A549 (cell line): ENCODE measurements around the gene NLRC5. TPM values are rescaled to one million over a fixed set of nuclear protein-coding genes. Genes with fewer than 3 reads are reported as not detected.

Experiments
- ATAC-seq, 2 experiments: fragments of 200-7000 bp in 1 of 2; fragments of >200 bp in 1 of 2; cut with Nextera tagmentation in 1 of 2; cut with Tn5 transposase in 1 of 2; 3 replicates each; pipeline versions ENCODE4 v1.8.0 to v1.9.1; 2018 to 2020; ENCODE audit warnings: mild to moderate bottlenecking in 1 of 2, moderate library complexity in 1 of 2
- CTCF ChIA-PET: fragments of 300-600 bp; sonication (Branson Sonifier 250); formaldehyde crosslinking; extraction: SDS; loops from one replicate; lab custom pipeline; 2021; ENCODE audit warnings: antibody characterized with exemption, inconsistent platforms; lab: Yijun Ruan, JAX
- POLR2A ChIA-PET: fragments of 350-600 bp; formaldehyde crosslinking; extraction: SDS; loops from one replicate; lab custom pipeline; 2021; ENCODE audit warnings: antibody characterized with exemption, inconsistent platforms; lab: Yijun Ruan, JAX
- DNase-seq, 2 experiments: peaks; one replicate each; pipeline versions ENCODE4 v3.0.0 to v3.0.0-alpha.2; 2011 to 2016; ENCODE audit warnings: low read depth in 1 of 2, low spot score in 1 of 2
- FAIRE-seq: peaks from 2 replicates; lab custom pipeline; 2011; peaks lifted over from hg19 to GRCh38; lab: Jason Lieb, UNC
- H3K27ac ChIP-seq, 2 experiments: fragments of >200 bp; sonication (Bioruptor Twin); formaldehyde crosslinking; 3 replicates each; pipeline ENCODE4 v1.5.1; 2016 to 2017
- H3K4me1 ChIP-seq: fragments of >200 bp; sonication (Bioruptor Twin); formaldehyde crosslinking; 3 replicates; pipeline ENCODE4 v1.6.1; 2016
- H3K4me2 ChIP-seq: fragments of >200 bp; sonication (Bioruptor Twin); formaldehyde crosslinking; 3 replicates; pipeline ENCODE4 v1.6.1; 2016
- H3K4me3 ChIP-seq: fragments of >200 bp; sonication (Bioruptor Twin); formaldehyde crosslinking; 3 replicates; pipeline ENCODE4 v1.5.1; 2016
- H3K9me3 ChIP-seq: fragments of >200 bp; sonication (Bioruptor Twin); formaldehyde crosslinking; 3 replicates; pipeline ENCODE4 v1.6.1; 2016
- CBX2 ChIP-seq: fragments of 200-600 bp; sonication (generic); IDR thresholded peaks from 2 replicates; pipeline ENCODE4 v1.6.1; 2016; ENCODE audit warnings: low read depth, mild to moderate bottlenecking, borderline replicate concordance
- CBX8 ChIP-seq: fragments of 200-600 bp; sonication (generic); IDR thresholded peaks from 2 replicates; pipeline ENCODE4 v1.6.1; 2016
- CEBPB ChIP-seq, 2 experiments: fragments of >200 bp in 1 of 2; sonication (Bioruptor Twin) in 1 of 2; formaldehyde crosslinking in 1 of 2; IDR thresholded peaks; 2 replicates each; pipeline ENCODE4 v1.6.1; 2012 to 2016
- CTCF ChIP-seq: fragments of >200 bp; sonication (Bioruptor Twin); formaldehyde crosslinking; IDR thresholded peaks from 3 replicates; pipeline ENCODE4 v1.5.1; 2016
- EHF ChIP-seq: fragments of 250-450 bp; sonication (Bioruptor Pico); IDR thresholded peaks from 2 replicates; pipeline ENCODE4 v1.5.0; 2020; ENCODE audit warnings: mild to moderate bottlenecking
- EHMT2 ChIP-seq: fragments of 200-600 bp; sonication (generic); IDR thresholded peaks from 2 replicates; pipeline ENCODE4 v1.6.1; 2016; ENCODE audit warnings: antibody characterized with exemption, low read depth, mild to moderate bottlenecking, moderate library complexity
- EP300 ChIP-seq, 2 experiments: fragments of >200 bp; sonication (Bioruptor Twin); formaldehyde crosslinking; IDR thresholded peaks; 2 replicates in 1 of 2; 3 replicates in 1 of 2; pipeline ENCODE4 v1.6.1; 2016 to 2017
- ESRRA ChIP-seq: fragments of 150-350 bp; IDR thresholded peaks from 2 replicates; pipeline ENCODE4 v1.6.1; 2014; ENCODE audit warnings: mild to moderate bottlenecking, low read length, borderline replicate concordance
- FOSB ChIP-seq: fragments of 250-450 bp; sonication (Bioruptor Pico); IDR thresholded peaks from 2 replicates; pipeline ENCODE4 v1.5.0; 2020; ENCODE audit warnings: mild to moderate bottlenecking, moderate library complexity
- FOSL2 ChIP-seq, 2 experiments: fragments of 450-650 bp in 1 of 2; fragments of >200 bp in 1 of 2; sonication (Bioruptor Twin) in 1 of 2; formaldehyde crosslinking; IDR thresholded peaks; 2 replicates each; pipeline versions ENCODE4 v1.5.0 to v1.6.1; 2016 to 2020; ENCODE audit warnings: mild to moderate bottlenecking in 1 of 2, moderate library complexity in 1 of 2
- HOXB13 ChIP-seq: fragments of 250-450 bp; sonication (Bioruptor Pico); IDR thresholded peaks from 2 replicates; pipeline ENCODE4 v1.5.0; 2020; ENCODE audit warnings: low read depth, mild to moderate bottlenecking, moderate library complexity
- HOXB5 ChIP-seq: fragments of 250-450 bp; sonication (Bioruptor Pico); IDR thresholded peaks from 2 replicates; pipeline ENCODE4 v1.5.0; 2020; ENCODE audit warnings: mild to moderate bottlenecking, moderate library complexity
- JUN ChIP-seq, 2 experiments: fragments of >200 bp; sonication (Bioruptor Twin); formaldehyde crosslinking; IDR thresholded peaks; 2 replicates in 1 of 2; 3 replicates in 1 of 2; pipeline ENCODE4 v1.6.1; 2016 to 2017
- NPAS2 ChIP-seq: fragments of 250-450 bp; sonication (Bioruptor Pico); IDR thresholded peaks from 2 replicates; pipeline ENCODE4 v1.8.0; 2022; ENCODE audit warnings: mild to moderate bottlenecking, moderate library complexity, borderline replicate concordance
- RFX5 ChIP-seq: fragments of 450-650 bp; IDR thresholded peaks from 2 replicates; pipeline ENCODE4 v1.7.1; 2014; ENCODE audit warnings: antibody characterized with exemption, mild to moderate bottlenecking, moderate library complexity
- RNF2 ChIP-seq: fragments of 200-600 bp; sonication (generic); IDR thresholded peaks from 2 replicates; pipeline ENCODE4 v1.6.1; 2016; ENCODE audit warnings: low read depth, mild to moderate bottlenecking, antibody characterized with exemption, moderate library complexity, borderline replicate concordance
- ZC3H11A ChIP-seq: fragments of 450-650 bp; IDR thresholded peaks from 2 replicates; pipeline ENCODE4 v1.6.1; 2014; ENCODE audit warnings: antibody characterized with exemption, mild to moderate bottlenecking
- ZNF302 ChIP-seq: fragments of 250-450 bp; sonication (Bioruptor Pico); IDR thresholded peaks from 2 replicates; pipeline ENCODE4 v1.9.0; 2021; ENCODE audit warnings: inconsistent platforms, mild to moderate bottlenecking, moderate library complexity
- WGBS: methylation state at CpG from one replicate; pipeline ENCODE4 v1.1.6; 2017; ENCODE audit errors: missing lambda C conversion rate; 5-methylcytosine and 5-hydroxymethylcytosine counted together
- polyA plus RNA-seq, 4 experiments: library from polyadenylated mRNA; depleted of rRNA in 3 of 4; stranded (reverse); fragments of >200 nt; fragmentation: RNase III in 1 of 4; extraction: RNeasy Plus Mini Kit Qiagen cat#74134 plus additional on column Dnase treatment in 1 of 4; gene quantifications; 2 replicates in 3 of 4; 3 replicates in 1 of 4; pipeline ENCODE4 v1.2.3, GENCODE V29; 2011 to 2017
- TF ChIP-seq, protein P1 (sequence below): fragments of >200 bp; sonication (Bioruptor Twin); formaldehyde crosslinking; IDR thresholded peaks from 2 replicates; pipeline ENCODE4 v1.6.1; 2016
- TF ChIP-seq, protein P2 (sequence below): fragments of 450-650 bp; IDR thresholded peaks from 2 replicates; pipeline ENCODE4 v1.6.1; 2014; ENCODE audit warnings: antibody characterized with exemption
- TF ChIP-seq, protein P3 (sequence below): fragments of 250-450 bp; sonication (Bioruptor Pico); IDR thresholded peaks from 2 replicates; pipeline ENCODE4 v1.5.0; 2020; ENCODE audit warnings: low read depth, mild to moderate bottlenecking, moderate library complexity

The NLRC5 gene
- polyA plus RNA-seq, 2 of the 4 experiments (the other 2 are of a cell fraction), result 2.5 to 3.6 TPM

GRCh38 chr16:56987692-56988091, 1.7 kb upstream of the NLRC5 start:
- FAIRE-seq, result no peak

DNA sequence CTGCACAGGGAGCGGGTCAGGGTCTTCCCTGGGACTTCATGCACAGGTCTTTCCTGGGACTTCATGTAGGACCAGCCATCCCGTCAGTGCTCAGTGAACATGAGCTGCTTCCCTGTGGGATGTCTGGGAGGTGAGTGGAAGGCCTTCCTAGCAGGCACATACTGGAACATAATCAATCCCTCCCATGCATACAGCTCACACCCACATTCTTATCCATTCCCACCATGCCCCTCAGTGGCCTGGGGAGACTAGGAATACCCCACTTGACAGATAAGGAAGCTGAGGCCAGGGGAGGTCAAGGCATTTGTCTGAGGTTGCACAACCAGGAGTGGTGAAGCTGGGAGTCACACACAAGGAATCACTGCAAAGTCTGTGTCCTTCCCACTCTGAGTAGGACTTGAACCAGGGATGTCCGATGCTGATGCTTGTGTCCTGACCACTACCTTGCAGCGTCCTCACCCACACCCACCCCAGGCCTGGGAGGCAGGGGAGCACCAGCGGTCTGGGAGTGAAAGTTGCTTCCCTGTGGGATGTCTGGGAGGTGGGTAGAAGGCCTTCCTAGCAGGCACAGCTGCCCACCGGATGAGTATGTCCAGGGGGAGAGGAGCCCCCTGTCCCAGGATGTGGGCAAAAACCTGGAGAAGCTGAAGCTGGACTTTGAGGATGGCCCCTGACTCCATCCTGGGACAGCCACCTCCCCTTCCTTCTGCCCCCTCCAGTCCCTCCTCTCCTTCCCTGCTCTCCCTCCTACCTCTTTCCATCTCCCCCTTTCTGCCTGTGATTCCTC, 1.0 kb upstream of the NLRC5 start:
- Histone ChIP-seq H3K9me3 (no peaks in the 10 kb centered on the region), H3K4me2 (peak overlapping the region; percentile 87), H3K27ac (peak overlapping the region in 1 of 2 experiments; percentile 89; a peak in 3 of 6 replicates), H3K4me1 (peaks cover 33% of the 10 kb centered on the region), H3K4me3 (no peak overlapping the region)
- WGBS, result 87% methylated on average over 6 of the region's 6 CpGs
- ChIA-PET POLR2A (no interaction called here), CTCF (interaction anchor here (1.2 to 4.8 kb wide), 2 partner anchors 8 to 23 kb away, joined by 3 to 23 read pairs; no protein-coding TSS in a partner anchor)
- FAIRE-seq (no peak), ATAC-seq (peak; percentile 3 to 15; a peak in 1 of 6 replicates), DNase-seq (no peak)
- TF ChIP-seq EHF (CRISPR knock-in tag), result no peak
- TF ChIP-seq ZC3H11A, result no peak
- no peak for TF ChIP-seq RFX5
- no peak for TF ChIP-seq EP300 (IDR thresholded peaks at IDR 0.05)
- TF ChIP-seq NPAS2 (CRISPR knock-in tag), result no peak
- TF ChIP-seq CBX8, result no peak
- TF ChIP-seq RNF2, result no peak
- TF ChIP-seq ZNF302 (CRISPR knock-in tag), result no peak
- no peak for TF ChIP-seq HOXB13 (CRISPR knock-in tag)
- TF ChIP-seq, protein P1, sequence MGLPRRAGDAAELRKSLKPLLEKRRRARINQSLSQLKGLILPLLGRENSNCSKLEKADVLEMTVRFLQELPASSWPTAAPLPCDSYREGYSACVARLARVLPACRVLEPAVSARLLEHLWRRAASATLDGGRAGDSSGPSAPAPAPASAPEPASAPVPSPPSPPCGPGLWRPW, result no peak
- TF ChIP-seq FOSB (CRISPR knock-in tag), result no peak
- no peak for TF ChIP-seq ESRRA
- no peak for TF ChIP-seq EHMT2
- TF ChIP-seq CTCF, result no peak
- no peak for TF ChIP-seq CBX2

More at GRCh38 chr16:56987692-56988091, 1.7 kb upstream of the NLRC5 start:
- Histone ChIP-seq H3K27ac (no peak overlapping the region), H3K4me2 (no peak overlapping the region), H3K4me1 (peaks cover 33% of the 10 kb centered on the region), H3K9me3 (no peaks in the 10 kb centered on the region), H3K4me3 (no peak overlapping the region)
- POLR2A ChIA-PET, result interaction anchor here (1.0 kb wide), 1 partner anchor 55 kb away, joined by 3 read pairs; no protein-coding TSS in a partner anchor
- 91% methylated on average over 2 of the region's 2 CpGs for whole genome bisulfite sequencing
- no peak for DNase-seq
- ATAC-seq, result no peak
- CTCF ChIA-PET, result interaction anchor here (4.8 kb wide), 1 partner anchor 22 kb away, joined by 23 read pairs; no protein-coding TSS in a partner anchor
- TF ChIP-seq, protein P2, sequence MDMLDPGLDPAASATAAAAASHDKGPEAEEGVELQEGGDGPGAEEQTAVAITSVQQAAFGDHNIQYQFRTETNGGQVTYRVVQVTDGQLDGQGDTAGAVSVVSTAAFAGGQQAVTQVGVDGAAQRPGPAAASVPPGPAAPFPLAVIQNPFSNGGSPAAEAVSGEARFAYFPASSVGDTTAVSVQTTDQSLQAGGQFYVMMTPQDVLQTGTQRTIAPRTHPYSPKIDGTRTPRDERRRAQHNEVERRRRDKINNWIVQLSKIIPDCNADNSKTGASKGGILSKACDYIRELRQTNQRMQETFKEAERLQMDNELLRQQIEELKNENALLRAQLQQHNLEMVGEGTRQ, result no peak
- TF ChIP-seq HOXB13 (CRISPR knock-in tag) (no peak), CEBPB (IDR thresholded peaks at IDR 0.05) (no peak), HOXB5 (CRISPR knock-in tag) (no peak), JUN (IDR thresholded peaks at IDR 0.05) (no peak), FOSL2 (IDR thresholded peaks at IDR 0.05) (no peak), FOSL2 (CRISPR knock-in tag; IDR thresholded peaks at IDR 0.05) (no peak), RFX5 (no peak), EP300 (IDR thresholded peaks at IDR 0.05) (no peak)
- TF ChIP-seq, protein P3, sequence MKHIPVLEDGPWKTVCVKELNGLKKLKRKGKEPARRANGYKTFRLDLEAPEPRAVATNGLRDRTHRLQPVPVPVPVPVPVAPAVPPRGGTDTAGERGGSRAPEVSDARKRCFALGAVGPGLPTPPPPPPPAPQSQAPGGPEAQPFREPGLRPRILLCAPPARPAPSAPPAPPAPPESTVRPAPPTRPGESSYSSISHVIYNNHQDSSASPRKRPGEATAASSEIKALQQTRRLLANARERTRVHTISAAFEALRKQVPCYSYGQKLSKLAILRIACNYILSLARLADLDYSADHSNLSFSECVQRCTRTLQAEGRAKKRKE (CRISPR knock-in tag), result no peak
